H9 (cell line): ENCODE measurements around the gene PRKCD. TPM values are rescaled to one million over a fixed set of nuclear protein-coding genes. Genes with fewer than 3 reads are reported as not detected.

Source experiments
- DNase-seq: peaks from one replicate; pipeline ENCODE4 v3.0.0-alpha.2; 2017
- H2AFZ ChIP-seq: one replicate; pipeline ENCODE4 v1.6.1; 2013; ENCODE audit warnings: mild to moderate bottlenecking, low read length, control low read depth, moderate library complexity
- H2AK5ac ChIP-seq: 2 replicates; pipeline ENCODE4 v1.6.1; 2013; ENCODE audit warnings: low read length, control low read depth, mixed read lengths; ENCODE audit not compliant: insufficient read length
- H2BK120ac ChIP-seq: one replicate; pipeline ENCODE4 v1.6.1; 2013; ENCODE audit warnings: low read depth, mild to moderate bottlenecking, low read length, control low read depth, inconsistent platforms; ENCODE audit not compliant: poor library complexity, severe bottlenecking
- H2BK12ac ChIP-seq: 2 replicates; pipeline ENCODE4 v1.6.1; 2013; ENCODE audit warnings: low read length, control low read depth, mixed read lengths, low read depth; ENCODE audit not compliant: insufficient read length
- H2BK15ac ChIP-seq: 2 replicates; pipeline ENCODE4 v1.6.1; 2013; ENCODE audit warnings: low read depth, low read length, control low read depth
- H2BK20ac ChIP-seq: one replicate; pipeline ENCODE4 v1.6.1; 2013; ENCODE audit warnings: low read depth, mild to moderate bottlenecking, low read length, control low read depth, inconsistent platforms; ENCODE audit not compliant: poor library complexity, severe bottlenecking
- H2BK5ac ChIP-seq: 2 replicates; pipeline ENCODE4 v1.6.1; 2013; ENCODE audit warnings: low read length, control low read depth, mixed read lengths; ENCODE audit not compliant: insufficient read length
- H3K14ac ChIP-seq: 2 replicates; pipeline ENCODE4 v1.6.1; 2013; ENCODE audit warnings: low read length, control low read depth; ENCODE audit not compliant: insufficient read depth
- H3K18ac ChIP-seq: 2 replicates; pipeline ENCODE4 v1.6.1; 2013; ENCODE audit warnings: low read depth, mild to moderate bottlenecking, mixed read lengths, low read length, control low read depth; ENCODE audit not compliant: insufficient read length
- H3K23ac ChIP-seq: 2 replicates; pipeline ENCODE4 v1.6.1; 2013; ENCODE audit warnings: low read length, control low read depth, mixed read lengths, low read depth; ENCODE audit not compliant: insufficient read length
- H3K23me2 ChIP-seq: 2 replicates; pipeline ENCODE4 v1.6.1; 2013; ENCODE audit warnings: low read depth, mild to moderate bottlenecking, mixed read lengths, low read length, control low read depth; ENCODE audit not compliant: insufficient read length, poor library complexity, severe bottlenecking
- H3K27ac ChIP-seq: 2 replicates; pipeline ENCODE4 v1.5.1; 2013; ENCODE audit warnings: low read length, control low read depth, mixed read lengths, low read depth; ENCODE audit not compliant: insufficient read length
- H3K27me3 ChIP-seq: 2 replicates; pipeline ENCODE4 v1.6.1; 2013; ENCODE audit warnings: low read length, control low read depth, inconsistent platforms; ENCODE audit not compliant: insufficient read depth
- H3K4ac ChIP-seq: 2 replicates; pipeline ENCODE4 v1.6.1; 2013; ENCODE audit warnings: low read depth, mild to moderate bottlenecking, control low read depth, inconsistent platforms, low read length, moderate library complexity
- H3K4me1 ChIP-seq: 2 replicates; pipeline ENCODE4 v1.6.1; 2013; ENCODE audit warnings: low read length, control low read depth, inconsistent platforms; ENCODE audit not compliant: insufficient read depth
- H3K4me2 ChIP-seq: 2 replicates; pipeline ENCODE4 v1.6.1; 2013; ENCODE audit warnings: low read length, control low read depth, mixed read lengths; ENCODE audit not compliant: insufficient read length, insufficient read depth
- H3K56ac ChIP-seq: 2 replicates; pipeline ENCODE4 v1.6.1; 2013; ENCODE audit warnings: low read depth, mild to moderate bottlenecking, mixed read lengths, low read length, control low read depth; ENCODE audit not compliant: insufficient read length
- H3K79me1 ChIP-seq: 2 replicates; pipeline ENCODE4 v1.6.1; 2013; ENCODE audit warnings: low read depth, mild to moderate bottlenecking, moderate library complexity, low read length, control low read depth, inconsistent platforms; ENCODE audit not compliant: insufficient read depth, poor library complexity, severe bottlenecking
- H3K79me2 ChIP-seq: 2 replicates; pipeline ENCODE4 v1.6.1; 2013; ENCODE audit warnings: low read length, control low read depth, inconsistent platforms; ENCODE audit not compliant: insufficient read depth
- H3K9ac ChIP-seq: 2 replicates; pipeline ENCODE4 v1.6.1; 2013; ENCODE audit warnings: low read length, control low read depth, mixed read lengths; ENCODE audit not compliant: insufficient read length; ENCODE audit errors: extremely low read depth
- H3K9me3 ChIP-seq: one replicate; pipeline ENCODE4 v1.6.1; 2013; ENCODE audit warnings: low read depth, low read length, inconsistent platforms; ENCODE audit not compliant: control insufficient read depth
- H3T11ph ChIP-seq: one replicate; pipeline ENCODE4 v1.6.1; 2013; ENCODE audit warnings: mild to moderate bottlenecking, low read length, control low read depth, inconsistent platforms
- H4K20me1 ChIP-seq: one replicate; pipeline ENCODE4 v1.6.1; 2013; ENCODE audit not compliant: control insufficient read depth, insufficient read length, insufficient read depth
- H4K5ac ChIP-seq: 2 replicates; pipeline ENCODE4 v1.6.1; 2013; ENCODE audit warnings: low read depth, mild to moderate bottlenecking, mixed read lengths, low read length, control low read depth; ENCODE audit not compliant: insufficient read length
- H4K8ac ChIP-seq: replicated peaks from 2 replicates; pipeline ENCODE4 v1.6.1; 2013; ENCODE audit warnings: low read length, control low read depth, mixed read lengths, low read depth; ENCODE audit not compliant: insufficient read length
- H4K91ac ChIP-seq: 2 replicates; pipeline ENCODE4 v1.6.1; 2013; ENCODE audit warnings: low read depth, mild to moderate bottlenecking, moderate library complexity, mixed read lengths, low read length, control low read depth; ENCODE audit not compliant: insufficient read length
- H3K27ac Mint-ChIP-seq, 3 experiments: 2 replicates in 2 of 3; 3 replicates in 1 of 3; pipeline ENCODE4 v1.8.0; 2020 to 2021; ENCODE audit warnings: mixed read lengths in 3 of 3, mild to moderate bottlenecking in 1 of 3, moderate library complexity in 1 of 3
- H3K27me3 Mint-ChIP-seq: 2 replicates; pipeline ENCODE4 v1.8.0; 2021; ENCODE audit warnings: low read depth, mild to moderate bottlenecking, moderate library complexity, mixed read lengths
- H3K36me3 Mint-ChIP-seq, 3 experiments: 2 replicates in 2 of 3; 3 replicates in 1 of 3; pipeline ENCODE4 v1.8.0; 2020 to 2021; ENCODE audit warnings: low read depth in 3 of 3, mixed read lengths in 3 of 3; ENCODE audit not compliant: insufficient read depth in 1 of 3
- H3K4me1 Mint-ChIP-seq, 2 experiments: 2 replicates each; pipeline ENCODE4 v1.8.0; 2020; ENCODE audit warnings: mixed read lengths in 2 of 2
- H3K4me3 Mint-ChIP-seq, 2 experiments: 2 replicates in 1 of 2; 3 replicates in 1 of 2; pipeline ENCODE4 v1.8.0; 2020 to 2021; ENCODE audit warnings: mild to moderate bottlenecking in 2 of 2, mixed read lengths in 2 of 2, moderate library complexity in 1 of 2
- H3K9me3 Mint-ChIP-seq, 2 experiments: 2 replicates in 1 of 2; 3 replicates in 1 of 2; pipeline ENCODE4 v1.8.0; 2020; ENCODE audit warnings: mild to moderate bottlenecking in 2 of 2, mixed read lengths in 2 of 2, moderate library complexity in 1 of 2
- WGBS: extraction: QIAGEN DNeasy Blood & Tissue Kit; methylation state at CpG from one replicate; pipeline ENCODE4 v1.1.7; 2013; ENCODE audit warnings: missing lambda C conversion rate, low lambda C conversion rate, mixed read lengths; ENCODE audit not compliant: insufficient read length; ENCODE audit errors: extremely low coverage; 5-methylcytosine and 5-hydroxymethylcytosine counted together
- total RNA-seq: library from RNA; stranded (reverse); gene quantifications from 2 replicates; pipeline ENCODE4 v1.2.1, GENCODE V29; 2021
- TF ChIP-seq, protein P1 (sequence below): fragments of 200-600 bp; sonication (generic); conservative IDR thresholded peaks from 3 replicates; pipeline ENCODE4 v1.8.0; 2021; ENCODE audit warnings: antibody characterized with exemption, mild to moderate bottlenecking

PRKCD gene
- total RNA-seq, 1 experiment from 2014 or later = 23.7 TPM

DNA sequence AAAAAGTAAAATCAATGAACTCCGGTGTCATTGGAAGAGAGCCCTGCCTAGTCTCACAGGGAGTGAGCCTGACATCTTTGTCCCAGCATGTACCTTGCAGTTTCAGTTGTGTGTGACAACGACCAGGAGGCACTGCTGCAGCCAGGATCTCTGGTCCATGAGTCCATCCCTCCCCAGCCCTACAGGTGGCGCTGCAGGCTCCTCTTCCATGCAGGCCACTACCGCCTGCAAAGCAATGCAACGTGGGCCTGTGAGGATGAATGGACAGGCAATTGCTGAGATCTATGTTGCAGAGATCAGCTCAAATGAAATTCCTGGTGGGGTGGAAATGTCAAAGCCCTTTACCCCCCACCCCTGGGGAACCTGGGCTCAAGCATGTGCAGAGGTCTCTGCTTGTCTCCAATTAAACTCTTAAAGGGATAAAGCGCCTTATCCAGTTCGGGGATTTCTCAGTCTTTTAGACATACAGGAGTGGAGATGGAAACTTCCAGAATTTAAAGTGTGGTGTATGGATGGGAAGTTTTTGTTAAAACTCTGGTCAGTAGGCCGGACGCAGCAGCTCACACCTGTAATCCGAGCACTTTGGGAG lies 59.0 kb downstream of the PRKCD start:
- Histone ChIP-seq H2AK5ac (no peak overlapping the region), H2BK20ac (no peak overlapping the region), H3K27me3 (no peaks in the 10 kb centered on the region), H4K91ac (no peak overlapping the region), H3K23ac (no peak overlapping the region), H3K79me1 (no peaks in the 10 kb centered on the region), H4K20me1 (no peaks in the 10 kb centered on the region), H2AFZ (no peak overlapping the region), H3K23me2 (no peaks in the 10 kb centered on the region), H2BK120ac (no peak overlapping the region), H3K79me2 (no peaks in the 10 kb centered on the region), H3K4me1 (no peaks in the 10 kb centered on the region; the same call in 1 of the 2 replicates), H3T11ph (no peak overlapping the region), H3K14ac (no peak overlapping the region), H3K9me3 (no peaks in the 10 kb centered on the region), H2BK15ac (no peak overlapping the region), H2BK5ac (no peak overlapping the region), H3K56ac (no peak overlapping the region), H3K18ac (no peak overlapping the region), H3K4me2 (no peak overlapping the region), H3K27ac (no peak overlapping the region), H4K5ac (no peak overlapping the region), H3K4ac (no peak overlapping the region), H3K9ac (no peak overlapping the region), H4K8ac (no peak overlapping the region), H2BK12ac (no peak overlapping the region)
- H3K27ac Mint-ChIP-seq = no peak overlapping the region
- H3K4me1 Mint-ChIP-seq = peaks cover 0 to 5% of the 10 kb centered on the region in 2 experiments
- H3K9me3 Mint-ChIP-seq = no peaks in the 10 kb centered on the region
- peaks cover 6% of the 10 kb centered on the region for H3K27me3 Mint-ChIP-seq
- WGBS = no CpG with 5 or more reads among the region's 10 CpGs
- TF ChIP-seq, protein P1, sequence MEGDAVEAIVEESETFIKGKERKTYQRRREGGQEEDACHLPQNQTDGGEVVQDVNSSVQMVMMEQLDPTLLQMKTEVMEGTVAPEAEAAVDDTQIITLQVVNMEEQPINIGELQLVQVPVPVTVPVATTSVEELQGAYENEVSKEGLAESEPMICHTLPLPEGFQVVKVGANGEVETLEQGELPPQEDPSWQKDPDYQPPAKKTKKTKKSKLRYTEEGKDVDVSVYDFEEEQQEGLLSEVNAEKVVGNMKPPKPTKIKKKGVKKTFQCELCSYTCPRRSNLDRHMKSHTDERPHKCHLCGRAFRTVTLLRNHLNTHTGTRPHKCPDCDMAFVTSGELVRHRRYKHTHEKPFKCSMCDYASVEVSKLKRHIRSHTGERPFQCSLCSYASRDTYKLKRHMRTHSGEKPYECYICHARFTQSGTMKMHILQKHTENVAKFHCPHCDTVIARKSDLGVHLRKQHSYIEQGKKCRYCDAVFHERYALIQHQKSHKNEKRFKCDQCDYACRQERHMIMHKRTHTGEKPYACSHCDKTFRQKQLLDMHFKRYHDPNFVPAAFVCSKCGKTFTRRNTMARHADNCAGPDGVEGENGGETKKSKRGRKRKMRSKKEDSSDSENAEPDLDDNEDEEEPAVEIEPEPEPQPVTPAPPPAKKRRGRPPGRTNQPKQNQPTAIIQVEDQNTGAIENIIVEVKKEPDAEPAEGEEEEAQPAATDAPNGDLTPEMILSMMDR = peak; percentile 98
- H3K36me3 Mint-ChIP-seq = peaks cover 5 to 25% (median 12%) of the 10 kb centered on the region in 3 experiments; a peak in 6 of 7 replicates
- no peak overlapping the region for H3K4me3 Mint-ChIP-seq
- peak; percentile 95 for DNase-seq
